PC-3 (cell line): ENCODE results near the gene RHBDD2. TPM values are rescaled to one million over a fixed set of nuclear protein-coding genes. Genes with fewer than 3 reads are reported as not detected.
"Not testable (repeated sequence)": the region's sequence is repeated elsewhere in the genome, so short reads cannot be mapped to it uniquely, and the experiment has no call there.

Source experiments
- ATAC-seq: fragments of 200-7000 bp; cut with Tn5 transposase; 2 replicates; pipeline ENCODE4 v1.9.1; 2020; ENCODE audit warnings: mild to moderate bottlenecking, moderate library complexity
- Bru-seq: library from RNA; stranded (reverse); fragments of 400-500 nt; gene quantifications from one replicate; lab custom pipeline; 2021; lab: Mats Ljungman, UMichigan
- BruChase-seq, 2 experiments: library from RNA; stranded (reverse); fragments of 400-500 nt; gene quantifications; one replicate each; lab custom pipeline; 2021; lab: Mats Ljungman, UMichigan
- BruUV-seq: library from RNA; stranded (reverse); fragments of 400-500 nt; replicated peaks from 2 replicates; lab custom pipeline; 2021; lab: Mats Ljungman, UMichigan
- CTCF ChIA-PET: fragments of 300-600 bp; sonication (Branson Sonifier 250); formaldehyde crosslinking; loops from one replicate; lab custom pipeline; 2022; ENCODE audit warnings: antibody characterized with exemption; lab: Charles Lee
- POLR2A ChIA-PET: fragments of 300-600 bp; sonication (Branson Sonifier 250); formaldehyde crosslinking; loops from one replicate; lab custom pipeline; 2022; ENCODE audit warnings: antibody characterized with exemption; ENCODE audit not compliant: unreplicated experiment; lab: Charles Lee
- DNase-seq: peaks from one replicate; pipeline ENCODE4 v3.0.0-alpha.2; 2015
- H2AFZ ChIP-seq: fragments of 300-600 bp; sonication (generic); 2 replicates; pipeline ENCODE4 v1.6.0; 2016; ENCODE audit warnings: antibody characterized with exemption, low read length
- H3F3A ChIP-seq: fragments of 300-600 bp; sonication (generic); one replicate; pipeline ENCODE4 v1.6.0; 2017; ENCODE audit warnings: antibody characterized with exemption, low read length, control low read depth, mild to moderate bottlenecking; ENCODE audit not compliant: unreplicated experiment
- H3K27ac ChIP-seq: fragments of 300-600 bp; sonication (generic); 2 replicates; pipeline ENCODE4 v1.5.1; 2016; ENCODE audit warnings: mild to moderate bottlenecking, low read length
- H3K27me3 ChIP-seq: fragments of 300-600 bp; sonication (generic); 2 replicates; pipeline ENCODE4 v1.6.1; 2016; ENCODE audit warnings: low read length, mixed read lengths
- H3K36me3 ChIP-seq: fragments of 300-600 bp; sonication (generic); 2 replicates; pipeline ENCODE4 v1.6.1; 2016; ENCODE audit warnings: low read depth, mixed run types, low read length, mixed read lengths
- H3K4me1 ChIP-seq: fragments of 300-600 bp; sonication (generic); 2 replicates; pipeline ENCODE4 v1.5.1; 2016; ENCODE audit warnings: low read length; ENCODE audit not compliant: insufficient read depth
- H3K4me2 ChIP-seq: fragments of 300-600 bp; sonication (generic); 2 replicates; pipeline ENCODE4 v1.6.0; 2016; ENCODE audit warnings: low read length
- H3K4me3 ChIP-seq: fragments of 300-600 bp; sonication (generic); 2 replicates; pipeline ENCODE4 v1.5.1; 2016; ENCODE audit warnings: mild to moderate bottlenecking, low read length, mixed read lengths
- H3K79me2 ChIP-seq: fragments of 300-600 bp; sonication (generic); 2 replicates; pipeline ENCODE4 v1.6.1; 2017; ENCODE audit warnings: low read length, mixed read lengths
- H3K9ac ChIP-seq: fragments of 300-600 bp; sonication (generic); 2 replicates; pipeline ENCODE4 v1.6.0; 2016; ENCODE audit warnings: mild to moderate bottlenecking, low read length
- H3K9me2 ChIP-seq: fragments of 300-600 bp; sonication (generic); replicated peaks from 2 replicates; pipeline ENCODE4 v1.6.1; 2016; ENCODE audit warnings: mixed run types, low read length, mixed read lengths
- H3K9me3 ChIP-seq: fragments of 300-600 bp; sonication (generic); 2 replicates; pipeline ENCODE4 v1.6.1; 2016; ENCODE audit warnings: low read length, mixed read lengths
- H4K20me1 ChIP-seq: fragments of 300-600 bp; sonication (generic); 2 replicates; pipeline ENCODE4 v1.6.1; 2016; ENCODE audit warnings: low read length, mixed read lengths
- CTCF ChIP-seq: fragments of 300-600 bp; sonication (generic); conservative IDR thresholded peaks from 2 replicates; pipeline ENCODE4 v1.5.1; 2017; ENCODE audit warnings: antibody characterized with exemption, low read depth, mild to moderate bottlenecking, low read length
- EZH2 ChIP-seq: fragments of 300-600 bp; sonication (generic); IDR thresholded peaks from one replicate; pipeline ENCODE4 v1.6.1; 2017; ENCODE audit warnings: antibody characterized with exemption, mild to moderate bottlenecking, low read length; ENCODE audit not compliant: unreplicated experiment
- EZH2phosphoT487 ChIP-seq: fragments of 300-600 bp; sonication (generic); IDR thresholded peaks from 2 replicates; pipeline ENCODE4 v1.6.1; 2018; ENCODE audit warnings: mild to moderate bottlenecking, antibody characterized with exemption, low read length, borderline replicate concordance
- intact Hi-C: fragments of 100-400 bp; cut with micrococcal nuclease; formaldehyde crosslinking; loops from 2 replicates; pipeline ENCODE4 v1.9.0; 2023
- long read RNA-seq: library from polyadenylated mRNA; unstranded; transcript quantifications from one replicate; pipeline ENCODE4 v2.0.0, GENCODE V29; 2021; ENCODE audit not compliant: unreplicated experiment
- total RNA-seq: library from RNA; depleted of rRNA; stranded (reverse); fragments of >200 nt; gene quantifications from 2 replicates; pipeline ENCODE4 v1.2.3, GENCODE V29; 2014; rRNA removed

The RHBDD2 gene
- total RNA-seq: 42.7 and 59.1 TPM in 2 replicates
- percentile 77 among the genes with signal in this experiment for Bru-seq, nascent RNA
- percentile 75 among the genes with signal in this experiment for BruChase-seq, experiment 1, labeled RNA remaining after a 6-hour chase
- BruChase-seq, experiment 2, labeled RNA remaining after a 2-hour chase: percentile 73 among the genes with signal in this experiment
- long read RNA-seq, transcript RHBDD2-202 (5 exons, 1,878 nt): minor isoform, 9 of 128 reads
- long read RNA-seq, transcript RHBDD2-201 (4 exons, 1,802 nt): major isoform, 82 of 128 reads
- long read RNA-seq, partial matches to known transcripts: 16 of 128 reads
- long read RNA-seq, other reads (novel, unspliced or antisense): 12 of 128 reads

- no peaks in the 10 kb centered on the region for H3K27me3 ChIP-seq
- no peaks in the 10 kb centered on the region for H4K20me1 ChIP-seq
- no peaks in the 10 kb centered on the region for H3F3A ChIP-seq
- peak within 1 kb of the TSS; percentile 89 for H3K4me3 ChIP-seq
- H3K79me2 ChIP-seq: peaks cover 26% of the 10 kb centered on the region
- DNase-seq: peak; percentile 93
- H3K4me2 ChIP-seq: peak within 1 kb of the TSS; percentile 93
- TF ChIP-seq EZH2phosphoT487: no peak
- TF ChIP-seq CTCF: no peak
- 0 out of 2 replicates have a peak within 1 kb of the TSS, but pooled peaks have one; percentile 2 for H3K27ac ChIP-seq
- intact Hi-C loops: loop anchor here (5.0 kb wide), 1 partner anchor 102 kb away; no protein-coding TSS in a partner anchor
- ATAC-seq: peak; percentile 98
- peak within 1 kb of the TSS; percentile 85 for H3K9ac ChIP-seq
- H3K36me3 ChIP-seq: peaks cover 18% of the 10 kb centered on the region; the same call in 1 of the 2 replicates
- H3K9me3 ChIP-seq: no peaks in the 10 kb centered on the region
- no TSS peak for BruUV-seq
- no peaks in the 10 kb centered on the region for H3K9me2 ChIP-seq
- H3K4me1 ChIP-seq: peaks cover 13% of the 10 kb centered on the region
- H2AFZ ChIP-seq: peak within 1 kb of the TSS; percentile 81
- POLR2A ChIA-PET: no interaction called here
- CTCF ChIA-PET: no interaction called here
These were observed at the start of gene RHBDD2 for GRCh38 chr7:75878769-75879611. TSS of gene RHBDD2 (plus strand) at chr7:75879034. CDS start at chr7:75879083, 49 bp downstream.

- POLR2A ChIA-PET, BruUV-seq, intact Hi-C loops, H3K9me3 ChIP-seq, H4K20me1 ChIP-seq, H3K4me3 ChIP-seq, H3K4me1 ChIP-seq, H3K9ac ChIP-seq, H3K36me3 ChIP-seq, H3K79me2 ChIP-seq, H3K27me3 ChIP-seq, H3K9me2 ChIP-seq, H3F3A ChIP-seq: not testable (repeated sequence)
- ATAC-seq: peak; percentile 94
- 0 out of 2 replicates have a peak overlapping the region, but pooled peaks have one; percentile 42 for H2AFZ ChIP-seq
- peak overlapping the region; percentile 56 for H3K27ac ChIP-seq
- DNase-seq: peak; percentile 85
- H3K4me2 ChIP-seq: peak overlapping the region; percentile 48; the same call in 1 of the 2 replicates
- CTCF ChIA-PET: interaction anchor here (0.6 kb wide), 1 partner anchor 67 kb away, joined by 3 read pairs; no protein-coding TSS in a partner anchor
These were observed 49.2 kb upstream of the RHBDD2 start for GRCh38 chr7:75829656-75830055.

GRCh38 chr7:75830978-75831377 is 47.9 kb upstream of the RHBDD2 start:
- ATAC-seq (no peak), DNase-seq (no peak)
- CTCF ChIA-PET: no interaction called here
- Histone ChIP-seq H2AFZ (no peak overlapping the region), H3K4me3 (no peak overlapping the region), H4K20me1 (no peaks in the 10 kb centered on the region), H3K36me3 (no peaks in the 10 kb centered on the region), H3K9me3 (no peaks in the 10 kb centered on the region), H3K79me2 (no peaks in the 10 kb centered on the region), H3K9me2 (no peaks in the 10 kb centered on the region), H3K9ac (no peak overlapping the region), H3F3A (no peaks in the 10 kb centered on the region), H3K4me2 (no peak overlapping the region), H3K27me3 (no peaks in the 10 kb centered on the region), H3K27ac (no peak overlapping the region), H3K4me1 (peaks cover 4% of the 10 kb centered on the region)
- no TSS peak for BruUV-seq
- TF ChIP-seq EZH2phosphoT487 (no peak), EZH2 (no peak), CTCF (no peak)
- POLR2A ChIA-PET: no interaction called here
- intact Hi-C loops: no loop called here

GRCh38 chr7:75833662-75834061 is 45.2 kb upstream of the RHBDD2 start:
- DNase-seq, H3K9me3 ChIP-seq, BruUV-seq, H3F3A ChIP-seq, H3K27ac ChIP-seq, H2AFZ ChIP-seq, POLR2A ChIA-PET, H3K79me2 ChIP-seq, H3K27me3 ChIP-seq, H3K4me1 ChIP-seq, H3K4me2 ChIP-seq, H3K4me3 ChIP-seq, H3K9ac ChIP-seq, intact Hi-C loops, H4K20me1 ChIP-seq, H3K36me3 ChIP-seq, H3K9me2 ChIP-seq: not testable (repeated sequence)
- peak; percentile 57 for ATAC-seq
- CTCF ChIA-PET: interaction anchor here (0.6 kb wide), 1 partner anchor 59 kb away, joined by 6 read pairs; no protein-coding TSS in a partner anchor
